ENCODE results near the gene NLGN4X.

NLGN4X gene

DNA sequence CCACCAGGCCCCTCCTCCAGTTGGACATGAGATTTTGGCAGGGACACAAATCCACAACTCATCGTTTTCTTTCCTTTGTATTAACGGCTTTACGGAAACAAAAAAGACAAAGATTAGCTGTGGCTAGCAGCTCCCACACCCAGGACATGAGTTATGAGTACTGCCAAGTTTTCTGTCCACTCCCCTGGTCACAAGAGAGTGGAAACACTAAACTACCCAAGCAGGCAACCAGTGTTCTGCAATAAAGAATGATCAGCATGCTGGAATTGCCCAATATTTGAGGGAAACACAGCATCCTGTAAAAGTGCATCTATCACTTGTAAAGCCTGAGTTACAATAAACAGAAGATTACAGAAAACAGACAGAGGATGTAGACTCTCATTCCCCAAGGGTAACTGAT lies 358.4 kb downstream of the NLGN4X start:
- Histone ChIP-seq H3K27me3 (ENCODE audit: insufficient read depth, poor library complexity, severe bottlenecking) (no peaks in the 10 kb centered on the region), H3K4me3 (replicated peaks; ENCODE audit: insufficient read depth, low read length) (no peak overlapping the region), H3K27ac (replicated peaks) (no peak overlapping the region)
- DNase-seq (ENCODE audit: low read depth in 1 of 2, low spot score in 1 of 2): no peak
- TF ChIP-seq, protein P1, sequence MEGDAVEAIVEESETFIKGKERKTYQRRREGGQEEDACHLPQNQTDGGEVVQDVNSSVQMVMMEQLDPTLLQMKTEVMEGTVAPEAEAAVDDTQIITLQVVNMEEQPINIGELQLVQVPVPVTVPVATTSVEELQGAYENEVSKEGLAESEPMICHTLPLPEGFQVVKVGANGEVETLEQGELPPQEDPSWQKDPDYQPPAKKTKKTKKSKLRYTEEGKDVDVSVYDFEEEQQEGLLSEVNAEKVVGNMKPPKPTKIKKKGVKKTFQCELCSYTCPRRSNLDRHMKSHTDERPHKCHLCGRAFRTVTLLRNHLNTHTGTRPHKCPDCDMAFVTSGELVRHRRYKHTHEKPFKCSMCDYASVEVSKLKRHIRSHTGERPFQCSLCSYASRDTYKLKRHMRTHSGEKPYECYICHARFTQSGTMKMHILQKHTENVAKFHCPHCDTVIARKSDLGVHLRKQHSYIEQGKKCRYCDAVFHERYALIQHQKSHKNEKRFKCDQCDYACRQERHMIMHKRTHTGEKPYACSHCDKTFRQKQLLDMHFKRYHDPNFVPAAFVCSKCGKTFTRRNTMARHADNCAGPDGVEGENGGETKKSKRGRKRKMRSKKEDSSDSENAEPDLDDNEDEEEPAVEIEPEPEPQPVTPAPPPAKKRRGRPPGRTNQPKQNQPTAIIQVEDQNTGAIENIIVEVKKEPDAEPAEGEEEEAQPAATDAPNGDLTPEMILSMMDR (IDR thresholded peaks at IDR 0.05; ENCODE audit: insufficient read depth, low read length): no peak
- TF ChIP-seq REST (IDR thresholded peaks at IDR 0.05; ENCODE audit: insufficient replicate concordance, low read depth) (no peak), GABPA (IDR thresholded peaks at IDR 0.05; ENCODE audit: low read depth) (no peak), SPI1 (IDR thresholded peaks at IDR 0.05; ENCODE audit: borderline replicate concordance, low read depth) (no peak), POLR2AphosphoS5 (IDR thresholded peaks at IDR 0.05; ENCODE audit: low read depth) (no peak)

DNA sequence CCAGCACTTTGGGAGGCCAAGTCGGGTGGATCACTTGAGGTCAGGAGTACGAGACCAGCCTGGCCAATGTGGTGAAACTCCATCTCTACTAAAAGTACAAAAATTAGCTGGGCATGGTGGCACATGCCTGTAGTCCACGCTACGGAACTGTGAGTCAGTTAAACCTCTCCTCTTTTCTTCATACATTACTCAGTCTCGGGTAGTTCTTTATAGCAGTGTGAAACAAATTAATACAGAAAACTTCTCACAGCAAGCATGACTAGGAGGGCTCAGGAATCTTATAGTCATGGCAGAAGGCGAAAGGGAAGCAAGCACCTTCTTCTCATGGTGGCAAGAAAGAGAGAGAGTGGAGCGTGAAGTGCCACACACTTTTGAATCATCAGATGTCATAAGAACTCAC lies 358.9 kb downstream of the NLGN4X start:
- TF ChIP-seq, protein P1 (IDR thresholded peaks at IDR 0.05; ENCODE audit: insufficient read depth, low read length): no peak
- no peak for TF ChIP-seq POLR2AphosphoS5 (IDR thresholded peaks at IDR 0.05; ENCODE audit: low read depth)
- no peak for TF ChIP-seq SPI1 (IDR thresholded peaks at IDR 0.05; ENCODE audit: borderline replicate concordance, low read depth)
- TF ChIP-seq REST (IDR thresholded peaks at IDR 0.05; ENCODE audit: insufficient replicate concordance, low read depth): no peak
- no peak for TF ChIP-seq GABPA (IDR thresholded peaks at IDR 0.05; ENCODE audit: low read depth)
- no peak overlapping the region for H3K4me3 ChIP-seq (replicated peaks; ENCODE audit: insufficient read depth, low read length)
- no peak for DNase-seq (ENCODE audit: low read depth in 1 of 2, low spot score in 1 of 2)
- no peak overlapping the region for H3K27ac ChIP-seq (replicated peaks)
- H3K27me3 ChIP-seq (ENCODE audit: insufficient read depth, poor library complexity, severe bottlenecking): no peaks in the 10 kb centered on the region

GRCh38 chrX:5867778-5868177 lies 360.9 kb downstream of the NLGN4X start:
- TF ChIP-seq GABPA (IDR thresholded peaks at IDR 0.05; ENCODE audit: low read depth) (no peak), POLR2AphosphoS5 (IDR thresholded peaks at IDR 0.05; ENCODE audit: low read depth) (no peak), REST (IDR thresholded peaks at IDR 0.05; ENCODE audit: insufficient replicate concordance, low read depth) (no peak), SPI1 (IDR thresholded peaks at IDR 0.05; ENCODE audit: borderline replicate concordance, low read depth) (no peak)
- TF ChIP-seq, protein P1 (IDR thresholded peaks at IDR 0.05; ENCODE audit: insufficient read depth, low read length): no peak
- Histone ChIP-seq H3K27ac (replicated peaks) (no peak overlapping the region), H3K4me3 (replicated peaks; ENCODE audit: insufficient read depth, low read length) (no peak overlapping the region), H3K27me3 (ENCODE audit: insufficient read depth, poor library complexity, severe bottlenecking) (no peaks in the 10 kb centered on the region)
- DNase-seq (ENCODE audit: low read depth in 1 of 2, low spot score in 1 of 2): no peak
